A549 (cell line): ENCODE results near the gene TRIM59. TPM values are rescaled to one million over a fixed set of nuclear protein-coding genes. Genes with fewer than 3 reads are reported as not detected.

Experiments used
- ATAC-seq, 2 experiments: fragments of 200-7000 bp in 1 of 2; fragments of >200 bp in 1 of 2; cut with Nextera tagmentation in 1 of 2; cut with Tn5 transposase in 1 of 2; 3 replicates each; pipeline versions ENCODE4 v1.8.0 to v1.9.1; 2018 to 2020; ENCODE audit warnings: mild to moderate bottlenecking in 1 of 2, moderate library complexity in 1 of 2
- CTCF ChIA-PET: fragments of 300-600 bp; sonication (Branson Sonifier 250); formaldehyde crosslinking; extraction: SDS; loops from one replicate; lab custom pipeline; 2021; ENCODE audit warnings: antibody characterized with exemption, inconsistent platforms; lab: Yijun Ruan, JAX
- POLR2A ChIA-PET: fragments of 350-600 bp; formaldehyde crosslinking; extraction: SDS; loops from one replicate; lab custom pipeline; 2021; ENCODE audit warnings: antibody characterized with exemption, inconsistent platforms; lab: Yijun Ruan, JAX
- DNase-seq, 2 experiments: peaks; one replicate each; pipeline versions ENCODE4 v3.0.0 to v3.0.0-alpha.2; 2011 to 2016; ENCODE audit warnings: low read depth in 1 of 2, low spot score in 1 of 2
- FAIRE-seq: peaks from 2 replicates; lab custom pipeline; 2011; peaks lifted over from hg19 to GRCh38; lab: Jason Lieb, UNC
- H3K27ac ChIP-seq, 2 experiments: fragments of >200 bp; sonication (Bioruptor Twin); formaldehyde crosslinking; 3 replicates each; pipeline ENCODE4 v1.5.1; 2016 to 2017
- H3K4me1 ChIP-seq: fragments of >200 bp; sonication (Bioruptor Twin); formaldehyde crosslinking; 3 replicates; pipeline ENCODE4 v1.6.1; 2016
- H3K4me2 ChIP-seq: fragments of >200 bp; sonication (Bioruptor Twin); formaldehyde crosslinking; 3 replicates; pipeline ENCODE4 v1.6.1; 2016
- H3K4me3 ChIP-seq: fragments of >200 bp; sonication (Bioruptor Twin); formaldehyde crosslinking; 3 replicates; pipeline ENCODE4 v1.5.1; 2016
- H3K9me3 ChIP-seq: fragments of >200 bp; sonication (Bioruptor Twin); formaldehyde crosslinking; 3 replicates; pipeline ENCODE4 v1.6.1; 2016
- ATOH8 ChIP-seq: fragments of 250-450 bp; sonication (Bioruptor Pico); IDR thresholded peaks from 2 replicates; pipeline ENCODE4 v1.5.0; 2020; ENCODE audit warnings: low read depth, mild to moderate bottlenecking, moderate library complexity
- BCL3 ChIP-seq: fragments of >200 bp; sonication (Bioruptor Twin); formaldehyde crosslinking; IDR thresholded peaks from 3 replicates; pipeline ENCODE4 v1.6.1; 2016
- CEBPB ChIP-seq, 2 experiments: fragments of >200 bp in 1 of 2; sonication (Bioruptor Twin) in 1 of 2; formaldehyde crosslinking in 1 of 2; IDR thresholded peaks; 2 replicates each; pipeline ENCODE4 v1.6.1; 2012 to 2016
- CTCF ChIP-seq: fragments of >200 bp; sonication (Bioruptor Twin); formaldehyde crosslinking; IDR thresholded peaks from 3 replicates; pipeline ENCODE4 v1.5.1; 2016
- EHMT2 ChIP-seq: fragments of 200-600 bp; sonication (generic); IDR thresholded peaks from 2 replicates; pipeline ENCODE4 v1.6.1; 2016; ENCODE audit warnings: antibody characterized with exemption, low read depth, mild to moderate bottlenecking, moderate library complexity
- ELK1 ChIP-seq: fragments of 150-350 bp; IDR thresholded peaks from 2 replicates; pipeline ENCODE4 v1.6.1; 2014; ENCODE audit warnings: low read depth, mild to moderate bottlenecking, low read length
- EP300 ChIP-seq, 2 experiments: fragments of >200 bp; sonication (Bioruptor Twin); formaldehyde crosslinking; IDR thresholded peaks; 2 replicates in 1 of 2; 3 replicates in 1 of 2; pipeline ENCODE4 v1.6.1; 2016 to 2017
- ESRRA ChIP-seq: fragments of 150-350 bp; IDR thresholded peaks from 2 replicates; pipeline ENCODE4 v1.6.1; 2014; ENCODE audit warnings: mild to moderate bottlenecking, low read length, borderline replicate concordance
- FOSL2 ChIP-seq, 2 experiments: fragments of 450-650 bp in 1 of 2; fragments of >200 bp in 1 of 2; sonication (Bioruptor Twin) in 1 of 2; formaldehyde crosslinking; IDR thresholded peaks; 2 replicates each; pipeline versions ENCODE4 v1.5.0 to v1.6.1; 2016 to 2020; ENCODE audit warnings: mild to moderate bottlenecking in 1 of 2, moderate library complexity in 1 of 2
- HDAC2 ChIP-seq: fragments of 200-600 bp; sonication (generic); IDR thresholded peaks from 2 replicates; pipeline ENCODE4 v1.6.1; 2016
- HOXA7 ChIP-seq: fragments of 250-450 bp; sonication (Bioruptor Pico); IDR thresholded peaks from 2 replicates; pipeline ENCODE4 v1.5.0; 2020; ENCODE audit warnings: mild to moderate bottlenecking, moderate library complexity
- HOXB13 ChIP-seq: fragments of 250-450 bp; sonication (Bioruptor Pico); IDR thresholded peaks from 2 replicates; pipeline ENCODE4 v1.5.0; 2020; ENCODE audit warnings: low read depth, mild to moderate bottlenecking, moderate library complexity
- JUN ChIP-seq, 2 experiments: fragments of >200 bp; sonication (Bioruptor Twin); formaldehyde crosslinking; IDR thresholded peaks; 2 replicates in 1 of 2; 3 replicates in 1 of 2; pipeline ENCODE4 v1.6.1; 2016 to 2017
- MAFK ChIP-seq: fragments of 450-650 bp; IDR thresholded peaks from 2 replicates; pipeline ENCODE4 v1.6.1; 2014; ENCODE audit not compliant: partially characterized antibody
- NPAS2 ChIP-seq: fragments of 250-450 bp; sonication (Bioruptor Pico); IDR thresholded peaks from 2 replicates; pipeline ENCODE4 v1.8.0; 2022; ENCODE audit warnings: mild to moderate bottlenecking, moderate library complexity, borderline replicate concordance
- POLR2AphosphoS2 ChIP-seq: conservative IDR thresholded peaks from 2 replicates; pipeline ENCODE4 v1.6.1; 2012; ENCODE audit warnings: low read length, improper control_type of control experiment, inconsistent platforms
- RAD21 ChIP-seq, 2 experiments: fragments of >200 bp in 1 of 2; sonication (Bioruptor Twin) in 1 of 2; formaldehyde crosslinking in 1 of 2; IDR thresholded peaks in 1 of 2; conservative IDR thresholded peaks in 1 of 2; 2 replicates in 1 of 2; 3 replicates in 1 of 2; pipeline ENCODE4 v1.6.1; 2012 to 2018; ENCODE audit warnings: inconsistent platforms in 1 of 2
- RARB ChIP-seq: fragments of 250-450 bp; sonication (Bioruptor Pico); IDR thresholded peaks from 2 replicates; pipeline ENCODE4 v1.8.0; 2021; ENCODE audit warnings: mild to moderate bottlenecking, moderate library complexity
- RFX5 ChIP-seq: fragments of 450-650 bp; IDR thresholded peaks from 2 replicates; pipeline ENCODE4 v1.7.1; 2014; ENCODE audit warnings: antibody characterized with exemption, mild to moderate bottlenecking, moderate library complexity
- USF2 ChIP-seq: fragments of 450-650 bp; IDR thresholded peaks from 2 replicates; pipeline ENCODE4 v1.6.1; 2014; ENCODE audit warnings: antibody characterized with exemption
- ZC3H11A ChIP-seq: fragments of 450-650 bp; IDR thresholded peaks from 2 replicates; pipeline ENCODE4 v1.6.1; 2014; ENCODE audit warnings: antibody characterized with exemption, mild to moderate bottlenecking
- ZSCAN20 ChIP-seq: fragments of 250-450 bp; sonication (Bioruptor Pico); IDR thresholded peaks from 2 replicates; pipeline ENCODE4 v1.8.0; 2022; ENCODE audit warnings: mild to moderate bottlenecking, moderate library complexity
- WGBS: methylation state at CpG from one replicate; pipeline ENCODE4 v1.1.6; 2017; ENCODE audit errors: missing lambda C conversion rate; 5-methylcytosine and 5-hydroxymethylcytosine counted together
- polyA plus RNA-seq, 4 experiments: library from polyadenylated mRNA; depleted of rRNA in 3 of 4; stranded (reverse); fragments of >200 nt; fragmentation: RNase III in 1 of 4; extraction: RNeasy Plus Mini Kit Qiagen cat#74134 plus additional on column Dnase treatment in 1 of 4; gene quantifications; 2 replicates in 3 of 4; 3 replicates in 1 of 4; pipeline ENCODE4 v1.2.3, GENCODE V29; 2011 to 2017

Gene TRIM59
- polyA plus RNA-seq, 2 of the 4 experiments (the other 2 are of a cell fraction), result 10.9 to 12.1 TPM

GRCh38 chr3:160464321-160464720, 14.7 kb upstream of the TRIM59 start:
- H3K27ac ChIP-seq, result no peak overlapping the region
- peaks cover 1% of the 10 kb centered on the region; the same call in 1 of the 3 replicates for H3K9me3 ChIP-seq
- FAIRE-seq (no peak), ATAC-seq (no peak), DNase-seq (no peak)
- H3K4me1 ChIP-seq, result no peaks in the 10 kb centered on the region
- TF ChIP-seq RFX5, result no peak
- no peak for TF ChIP-seq HOXA7 (CRISPR knock-in tag)
- no peak for TF ChIP-seq HOXB13 (CRISPR knock-in tag)
- TF ChIP-seq HDAC2, result no peak
- TF ChIP-seq POLR2AphosphoS2, result no peak
- TF ChIP-seq RARB (CRISPR knock-in tag), result no peak
- TF ChIP-seq FOSL2 (IDR thresholded peaks at IDR 0.05), result no peak
- no peak for TF ChIP-seq FOSL2 (CRISPR knock-in tag; IDR thresholded peaks at IDR 0.05)
- no peak for TF ChIP-seq EHMT2
- TF ChIP-seq CTCF, result no peak
- no peak for TF ChIP-seq EP300 (IDR thresholded peaks at IDR 0.05)
- TF ChIP-seq CEBPB (IDR thresholded peaks at IDR 0.05), result no peak
- no peak for TF ChIP-seq ZSCAN20 (CRISPR knock-in tag)
- TF ChIP-seq RAD21 (conservative IDR thresholded peaks at IDR 0.05 in 1 of 2, IDR thresholded peaks at IDR 0.05 in 1 of 2), result no peak
- no peak overlapping the region for H3K4me3 ChIP-seq
- 79% methylated on average over 2 of the region's 2 CpGs for WGBS
- ChIA-PET POLR2A (no interaction called here), CTCF (interaction anchor here (1.3 kb wide), 1 partner anchor 22 kb away, joined by 4 read pairs; no protein-coding TSS in a partner anchor)
- no peak overlapping the region for H3K4me2 ChIP-seq

- Histone ChIP-seq H3K4me2 (no peak overlapping the region), H3K4me3 (no peak overlapping the region), H3K4me1 (no peaks in the 10 kb centered on the region), H3K9me3 (no peaks in the 10 kb centered on the region), H3K27ac (no peak overlapping the region)
- 63% methylated on average over 3 of the region's 3 CpGs for WGBS
- ATAC-seq (peak in 1 of 2 experiments; percentile 47; a peak in 3 of 6 replicates), DNase-seq (no peak), FAIRE-seq (no peak)
- ChIA-PET POLR2A (interaction anchor here (1.2 kb wide), 1 partner anchor 10 kb away, joined by 6 read pairs; the partner anchor contains the start of gene TRIM59), CTCF (interaction anchor here (1.6 to 2.4 kb wide), 2 partner anchors 22 to 26 kb away, joined by 3 to 11 read pairs; no protein-coding TSS in a partner anchor)
- no peak for TF ChIP-seq NPAS2 (CRISPR knock-in tag)
Measured at GRCh38 chr3:160460033-160460432, 10.4 kb upstream of the TRIM59 start.

GRCh38 chr3:160459450-160459970, 9.9 kb upstream of the TRIM59 start:
- FAIRE-seq, result no peak
- H3K4me3 ChIP-seq, result no peak overlapping the region
- TF ChIP-seq BCL3 (no peak), USF2 (no peak), ATOH8 (CRISPR knock-in tag) (no peak), RAD21 (conservative IDR thresholded peaks at IDR 0.05 in 1 of 2, IDR thresholded peaks at IDR 0.05 in 1 of 2) (no peak), NPAS2 (CRISPR knock-in tag) (no peak), ZC3H11A (no peak), JUN (IDR thresholded peaks at IDR 0.05) (no peak), HOXA7 (CRISPR knock-in tag) (no peak), ESRRA (no peak), MAFK (no peak), FOSL2 (IDR thresholded peaks at IDR 0.05) (no peak), FOSL2 (CRISPR knock-in tag; IDR thresholded peaks at IDR 0.05) (no peak), ELK1 (no peak)
- TF ChIP-seq, all 56 proteins: peak for 0
- 65% methylated on average over 9 of the region's 9 CpGs for WGBS
- Histone ChIP-seq H3K4me1 (no peaks in the 10 kb centered on the region), H3K9me3 (no peaks in the 10 kb centered on the region), H3K27ac (no peak overlapping the region), H3K4me2 (no peak overlapping the region)
- POLR2A ChIA-PET, result interaction anchor here (1.2 kb wide), 1 partner anchor 10 kb away, joined by 6 read pairs; the partner anchor contains the start of gene TRIM59
- CTCF ChIA-PET, result interaction anchor here (1.6 to 2.4 kb wide), 2 partner anchors 22 to 26 kb away, joined by 3 to 11 read pairs; no protein-coding TSS in a partner anchor
- DNase-seq, result no peak
- ATAC-seq, result no peak
